Fibroblast of the aortic adventitia (primary cell): ENCODE results near the gene FSTL3. TPM values are rescaled to one million over a fixed set of nuclear protein-coding genes. Genes with fewer than 3 reads are reported as not detected.

ENCODE experiments used
- DNase-seq: peaks from one replicate; pipeline ENCODE4 v3.0.0-alpha.2; 2010; ENCODE audit warnings: low read depth
- H3K4me3 ChIP-seq: 2 replicates; pipeline ENCODE4 v1.5.1; 2011; ENCODE audit warnings: low read depth, mild to moderate bottlenecking, control low read depth, low read length, moderate library complexity
- total RNA-seq: library from RNA; depleted of rRNA; stranded (reverse); fragments of >200 nt; gene quantifications from 2 replicates; pipeline ENCODE4 v1.2.3, GENCODE V29; 2012; ENCODE audit warnings: low replicate concordance
- TF ChIP-seq, protein P1 (sequence below): IDR thresholded peaks from 2 replicates; pipeline ENCODE4 v1.5.1; 2011; ENCODE audit warnings: mild to moderate bottlenecking, low read length, control low read depth, inconsistent platforms; ENCODE audit not compliant: insufficient read depth

The FSTL3 gene
- total RNA-seq, 1 donor = 14.8 TPM

DNA sequence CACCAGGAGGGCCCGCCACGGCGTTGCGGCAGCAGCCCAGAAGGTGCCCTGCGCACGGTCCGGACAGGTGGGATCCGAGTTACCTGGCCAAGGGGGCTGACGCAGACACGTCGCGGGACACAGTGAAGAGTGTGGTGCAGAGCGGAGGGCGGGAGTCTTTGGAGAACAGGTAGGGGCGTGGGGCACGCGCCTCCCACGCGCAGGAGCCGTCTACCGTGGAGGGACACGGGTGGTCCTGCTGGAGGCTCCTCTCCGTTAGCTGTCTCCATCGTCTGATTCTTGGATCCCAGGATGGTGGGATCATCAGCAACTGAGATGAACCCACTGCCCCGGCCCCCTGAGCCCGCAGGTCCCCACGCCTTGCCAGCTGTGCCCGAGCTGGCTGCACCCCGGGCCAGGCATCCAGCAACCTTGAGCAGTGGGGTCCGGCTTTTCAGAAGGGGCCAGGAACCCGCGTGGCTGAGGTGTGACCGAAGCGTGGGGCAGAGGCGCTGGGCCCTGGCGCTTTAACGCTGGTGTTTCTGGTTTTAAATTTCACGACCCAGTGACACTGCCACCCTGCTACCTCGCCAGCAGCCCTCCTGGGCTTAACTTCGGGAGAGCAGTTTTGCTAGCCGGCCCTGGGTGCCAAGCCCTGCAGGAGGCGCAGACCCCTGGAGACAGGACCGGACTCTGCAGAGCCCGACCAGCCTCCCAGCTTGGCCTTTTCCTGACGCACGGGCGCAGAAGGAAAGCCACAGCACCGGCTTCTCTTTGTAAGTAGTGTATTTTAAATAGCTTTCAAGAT, 29.2 kb upstream of the FSTL3 start:
- no peak for DNase-seq
- no peak overlapping the region for H3K4me3 ChIP-seq
- TF ChIP-seq, protein P1, sequence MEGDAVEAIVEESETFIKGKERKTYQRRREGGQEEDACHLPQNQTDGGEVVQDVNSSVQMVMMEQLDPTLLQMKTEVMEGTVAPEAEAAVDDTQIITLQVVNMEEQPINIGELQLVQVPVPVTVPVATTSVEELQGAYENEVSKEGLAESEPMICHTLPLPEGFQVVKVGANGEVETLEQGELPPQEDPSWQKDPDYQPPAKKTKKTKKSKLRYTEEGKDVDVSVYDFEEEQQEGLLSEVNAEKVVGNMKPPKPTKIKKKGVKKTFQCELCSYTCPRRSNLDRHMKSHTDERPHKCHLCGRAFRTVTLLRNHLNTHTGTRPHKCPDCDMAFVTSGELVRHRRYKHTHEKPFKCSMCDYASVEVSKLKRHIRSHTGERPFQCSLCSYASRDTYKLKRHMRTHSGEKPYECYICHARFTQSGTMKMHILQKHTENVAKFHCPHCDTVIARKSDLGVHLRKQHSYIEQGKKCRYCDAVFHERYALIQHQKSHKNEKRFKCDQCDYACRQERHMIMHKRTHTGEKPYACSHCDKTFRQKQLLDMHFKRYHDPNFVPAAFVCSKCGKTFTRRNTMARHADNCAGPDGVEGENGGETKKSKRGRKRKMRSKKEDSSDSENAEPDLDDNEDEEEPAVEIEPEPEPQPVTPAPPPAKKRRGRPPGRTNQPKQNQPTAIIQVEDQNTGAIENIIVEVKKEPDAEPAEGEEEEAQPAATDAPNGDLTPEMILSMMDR = no peak

DNA sequence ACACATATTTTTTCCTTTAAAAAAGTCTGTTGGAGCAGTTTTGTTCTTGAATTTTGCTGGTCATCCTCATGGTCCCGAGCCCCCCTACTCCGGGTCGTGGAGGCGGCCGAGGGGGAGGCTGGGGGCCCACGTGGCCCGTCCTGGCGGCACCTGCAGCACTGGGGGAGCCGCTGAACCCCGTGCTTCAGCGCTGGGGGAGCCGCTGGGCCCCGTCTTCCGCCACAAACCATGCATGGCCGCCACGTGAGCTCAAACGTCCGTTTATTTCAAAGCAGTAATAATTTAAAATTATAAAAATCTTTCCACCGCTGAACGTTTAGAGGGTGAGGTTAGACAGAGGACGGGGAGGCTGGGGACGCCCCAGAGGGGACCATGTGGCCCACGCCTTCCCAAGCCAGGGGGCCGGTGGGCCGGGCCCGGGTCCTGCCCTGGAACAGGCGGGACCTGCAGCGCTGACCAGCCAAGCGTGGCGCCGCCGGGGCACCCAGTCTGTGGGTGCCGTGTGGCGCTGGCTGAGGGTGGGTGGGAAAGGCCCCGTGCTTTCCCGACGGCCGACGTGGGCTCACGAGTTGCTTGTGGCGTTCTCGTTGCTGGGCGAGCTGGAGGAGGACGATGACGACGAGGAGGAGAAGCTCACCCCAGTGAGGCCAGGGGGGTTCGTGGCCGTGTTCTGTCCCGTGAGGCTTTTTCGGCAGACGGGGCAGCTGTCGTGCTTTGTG, 28.5 kb upstream of the FSTL3 start:
- TF ChIP-seq, protein P1 = no peak
- DNase-seq = no peak
- no peak overlapping the region for H3K4me3 ChIP-seq

DNA sequence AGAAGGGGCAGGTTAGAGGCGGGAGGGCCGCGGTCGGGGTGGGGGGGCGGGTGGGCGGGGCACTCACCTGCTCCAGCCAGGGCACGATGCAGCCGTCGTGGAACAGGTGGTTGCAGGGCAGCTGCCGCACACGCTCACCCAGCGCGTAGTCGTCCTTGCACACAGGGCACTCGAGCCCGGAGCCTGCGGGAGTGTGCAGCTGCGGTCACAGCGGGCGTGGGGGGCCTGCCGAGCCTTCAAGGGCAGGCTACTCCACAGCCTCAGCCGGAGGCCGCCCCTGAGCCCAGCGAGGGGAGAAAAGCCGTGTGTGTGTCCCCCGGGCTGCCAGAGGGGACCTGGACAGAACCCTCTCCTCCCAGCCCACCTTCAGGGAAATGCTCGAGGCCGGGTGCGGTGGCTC, 27.9 kb upstream of the FSTL3 start:
- DNase-seq = no peak
- H3K4me3 ChIP-seq = no peak overlapping the region
- TF ChIP-seq, protein P1 = no peak

DNA sequence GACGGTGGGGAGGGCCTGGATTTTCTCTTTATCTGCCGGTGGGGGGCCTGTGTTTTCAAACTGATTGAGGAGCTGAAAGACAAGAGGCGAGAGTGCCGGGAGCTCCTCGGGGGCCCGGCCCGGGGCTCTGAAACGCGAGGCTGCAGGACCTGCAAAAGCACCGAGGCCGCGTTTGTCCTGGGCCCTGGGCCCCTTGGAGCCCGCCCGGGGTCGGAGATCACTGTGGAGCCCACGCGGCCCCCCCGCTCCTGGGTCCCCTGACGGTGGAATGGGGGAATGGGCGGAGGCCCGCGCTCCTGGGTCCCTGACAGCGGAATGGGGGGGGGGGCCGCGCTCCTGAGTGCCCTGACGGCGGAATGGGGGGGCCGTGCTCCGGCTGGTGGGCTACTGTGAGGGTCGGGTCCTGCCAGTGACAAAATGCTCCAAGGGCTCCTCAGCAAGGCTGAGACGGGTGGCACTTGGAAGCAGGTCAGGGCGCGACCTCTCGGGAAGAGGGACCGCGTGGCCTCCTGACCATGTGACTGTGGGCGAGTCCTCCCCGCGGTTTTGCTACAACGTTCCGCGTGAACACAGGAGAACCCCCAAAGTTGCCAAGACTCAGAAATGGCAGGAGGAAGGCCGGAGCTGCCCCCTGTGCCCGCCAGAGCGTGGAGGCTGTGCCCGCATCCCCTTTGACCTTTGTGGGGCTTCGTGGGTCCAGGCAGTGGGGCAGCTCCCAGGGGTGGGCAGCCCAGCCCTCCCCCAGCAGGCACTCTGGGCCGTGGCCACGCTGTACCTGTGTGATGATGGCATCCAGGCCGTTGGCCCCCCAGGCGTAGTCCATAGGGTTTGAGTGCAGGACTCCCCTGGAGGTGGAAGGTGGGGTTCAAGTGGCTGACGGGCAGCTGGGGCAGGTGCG, 27.0 kb upstream of the FSTL3 start:
- no peak overlapping the region for H3K4me3 ChIP-seq
- TF ChIP-seq, protein P1 = no peak
- no peak for DNase-seq

DNA sequence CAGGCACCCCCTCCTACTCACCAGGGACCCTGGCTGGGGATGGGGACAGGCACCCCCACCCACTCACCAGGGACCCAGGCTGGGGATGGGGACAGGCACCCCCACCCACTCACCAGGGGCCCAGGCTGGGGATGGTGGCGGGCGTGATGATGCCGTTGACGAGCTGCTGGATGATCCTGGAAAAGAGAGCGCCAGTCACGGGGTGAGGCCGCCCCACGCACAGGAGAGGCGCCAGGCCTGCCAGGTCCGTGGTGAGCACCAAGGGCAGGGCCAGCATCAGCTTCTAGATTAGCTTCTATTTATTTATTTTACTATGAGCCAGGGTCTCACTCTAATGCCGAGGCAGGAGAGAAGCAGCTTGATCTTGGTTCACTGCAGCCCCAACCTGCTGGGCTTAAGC, 26.1 kb upstream of the FSTL3 start:
- TF ChIP-seq, protein P1 = no peak
- no peak for DNase-seq
- no peak overlapping the region for H3K4me3 ChIP-seq

DNA sequence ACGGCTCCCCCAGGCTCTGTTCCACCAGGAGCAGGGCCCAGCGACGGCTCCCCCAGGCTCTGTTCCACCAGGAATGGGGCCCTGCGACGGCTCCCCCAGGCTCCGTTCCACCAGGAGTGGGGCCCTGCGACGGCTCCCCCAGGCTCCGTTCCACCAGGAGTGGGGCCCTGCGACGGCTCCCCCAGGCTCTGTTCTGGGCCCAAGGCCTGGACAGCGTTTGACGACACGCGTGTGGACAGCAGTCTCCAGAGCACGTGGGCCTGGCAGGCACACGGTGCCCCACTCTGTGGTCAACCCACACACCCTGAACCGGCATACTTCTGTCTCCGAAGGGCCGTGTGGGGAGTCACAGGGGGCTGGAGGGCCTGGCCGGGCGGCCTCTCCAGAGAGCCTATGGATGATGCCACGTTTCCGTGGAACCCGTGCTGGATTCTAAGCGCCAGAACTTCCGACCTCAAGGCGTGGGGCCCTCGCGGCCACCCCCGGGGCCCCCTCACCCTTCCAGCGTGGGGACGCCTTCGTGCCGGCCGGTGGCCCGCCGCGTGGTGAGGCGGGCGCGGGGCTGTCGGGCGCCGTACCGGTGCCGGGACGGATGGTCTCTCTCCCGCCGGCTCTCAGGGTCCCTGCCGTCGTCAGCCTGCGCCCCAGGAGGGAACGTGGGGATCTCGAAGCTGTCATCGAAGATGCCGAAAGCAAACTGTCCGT, 24.9 kb upstream of the FSTL3 start:
- DNase-seq = no peak
- H3K4me3 ChIP-seq = no peak overlapping the region
- TF ChIP-seq, protein P1 = no peak
